BJ (cell line): ENCODE measurements around the gene SNX9. TPM values are rescaled to one million over a fixed set of nuclear protein-coding genes. Genes with fewer than 3 reads are reported as not detected.

Experiments used
- CTCF ChIA-PET: fragments of 350-600 bp; formaldehyde crosslinking; extraction: SDS; loops from one replicate; lab custom pipeline; 2021; ENCODE audit warnings: antibody characterized with exemption, inconsistent platforms; lab: Yijun Ruan, JAX
- POLR2A ChIA-PET: fragments of 300-600 bp; sonication (Branson Sonifier 250); formaldehyde crosslinking; extraction: SDS; loops from one replicate; lab custom pipeline; 2021; ENCODE audit warnings: antibody characterized with exemption; lab: Charles Lee
- DNase-seq: peaks from one replicate; pipeline ENCODE4 v3.0.0-alpha.2; 2011; ENCODE audit warnings: low read depth
- H3K27me3 ChIP-seq: 2 replicates; pipeline ENCODE4 v1.6.0; 2011; ENCODE audit warnings: low read length; ENCODE audit not compliant: control insufficient read depth, insufficient read depth
- H3K36me3 ChIP-seq: 2 replicates; pipeline ENCODE4 v1.5.1; 2011; ENCODE audit warnings: low read length; ENCODE audit not compliant: control insufficient read depth, insufficient read depth
- H3K4me3 ChIP-seq: 2 replicates; pipeline ENCODE4 v1.5.1; 2011; ENCODE audit warnings: low read depth, mild to moderate bottlenecking, control low read depth, low read length
- polyA plus RNA-seq: library from polyadenylated mRNA; depleted of rRNA; stranded (reverse); fragments of >200 nt; gene quantifications from 2 replicates; pipeline ENCODE4 v1.2.3, GENCODE V29; 2011
- TF ChIP-seq, protein P1 (sequence below): IDR thresholded peaks from 2 replicates; pipeline ENCODE4 v1.5.1; 2011; ENCODE audit warnings: low read depth, mild to moderate bottlenecking, control low read depth, inconsistent platforms, low read length, moderate library complexity; ENCODE audit not compliant: insufficient read depth

The SNX9 gene
- polyA plus RNA-seq, 1 experiment: 75.1 TPM

- POLR2A ChIA-PET: no interaction called here
- Histone ChIP-seq H3K27me3 (no peaks in the 10 kb centered on the region), H3K36me3 (no peaks in the 10 kb centered on the region), H3K4me3 (peak overlapping the region; percentile 19)
- CTCF ChIA-PET: interaction anchor here (2.1 kb wide), 1 partner anchor 117 kb away, joined by 10 read pairs; no protein-coding TSS in a partner anchor
- DNase-seq: peak; percentile 47
- TF ChIP-seq, protein P1, sequence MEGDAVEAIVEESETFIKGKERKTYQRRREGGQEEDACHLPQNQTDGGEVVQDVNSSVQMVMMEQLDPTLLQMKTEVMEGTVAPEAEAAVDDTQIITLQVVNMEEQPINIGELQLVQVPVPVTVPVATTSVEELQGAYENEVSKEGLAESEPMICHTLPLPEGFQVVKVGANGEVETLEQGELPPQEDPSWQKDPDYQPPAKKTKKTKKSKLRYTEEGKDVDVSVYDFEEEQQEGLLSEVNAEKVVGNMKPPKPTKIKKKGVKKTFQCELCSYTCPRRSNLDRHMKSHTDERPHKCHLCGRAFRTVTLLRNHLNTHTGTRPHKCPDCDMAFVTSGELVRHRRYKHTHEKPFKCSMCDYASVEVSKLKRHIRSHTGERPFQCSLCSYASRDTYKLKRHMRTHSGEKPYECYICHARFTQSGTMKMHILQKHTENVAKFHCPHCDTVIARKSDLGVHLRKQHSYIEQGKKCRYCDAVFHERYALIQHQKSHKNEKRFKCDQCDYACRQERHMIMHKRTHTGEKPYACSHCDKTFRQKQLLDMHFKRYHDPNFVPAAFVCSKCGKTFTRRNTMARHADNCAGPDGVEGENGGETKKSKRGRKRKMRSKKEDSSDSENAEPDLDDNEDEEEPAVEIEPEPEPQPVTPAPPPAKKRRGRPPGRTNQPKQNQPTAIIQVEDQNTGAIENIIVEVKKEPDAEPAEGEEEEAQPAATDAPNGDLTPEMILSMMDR: no peak
These were observed 131.4 kb downstream of the SNX9 start for GRCh38 chr6:157954150-157955117.

- Histone ChIP-seq H3K36me3 (no peaks in the 10 kb centered on the region), H3K27me3 (no peaks in the 10 kb centered on the region), H3K4me3 (no peak overlapping the region)
- TF ChIP-seq, protein P1: no peak
- ChIA-PET CTCF (interaction anchor here (1.2 kb wide), 1 partner anchor 116 kb away, joined by 3 read pairs; no protein-coding TSS in a partner anchor), POLR2A (no interaction called here)
- no peak for DNase-seq
These were observed 132.6 kb downstream of the SNX9 start for GRCh38 chr6:157955675-157956074.

DNA sequence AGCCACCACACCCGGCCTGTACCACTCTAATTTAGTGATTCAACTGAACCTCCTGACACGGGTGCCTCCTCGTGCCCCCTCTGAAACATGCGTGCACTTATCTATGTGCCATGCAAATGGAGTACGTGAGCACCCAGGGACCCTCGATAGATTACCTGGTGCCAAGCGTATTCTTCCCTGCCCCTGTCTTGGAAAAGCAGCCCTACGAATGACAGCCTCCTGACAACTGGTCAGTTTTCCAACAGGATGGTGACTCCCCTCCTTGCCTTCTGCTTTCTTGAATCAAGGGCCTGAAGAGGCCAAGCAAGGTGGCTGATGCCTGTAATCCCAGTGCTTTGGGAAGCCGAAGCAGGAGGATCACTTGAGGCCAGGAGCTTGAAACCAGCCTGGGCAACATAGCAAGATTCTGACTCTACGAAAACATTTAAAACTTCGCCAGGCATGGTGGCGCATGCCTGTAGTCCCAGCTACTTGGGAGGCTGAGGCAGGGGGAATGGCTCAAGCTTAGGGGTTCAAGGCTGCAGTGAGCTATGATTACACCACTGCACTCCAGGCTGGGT is 133.2 kb downstream of the SNX9 start:
- H3K4me3 ChIP-seq: no peak overlapping the region
- H3K27me3 ChIP-seq: no peaks in the 10 kb centered on the region
- ChIA-PET POLR2A (no interaction called here), CTCF (interaction anchor here (1.2 kb wide), 1 partner anchor 116 kb away, joined by 3 read pairs; no protein-coding TSS in a partner anchor)
- no peak for DNase-seq
- no peaks in the 10 kb centered on the region for H3K36me3 ChIP-seq
- TF ChIP-seq, protein P1: no peak

DNA sequence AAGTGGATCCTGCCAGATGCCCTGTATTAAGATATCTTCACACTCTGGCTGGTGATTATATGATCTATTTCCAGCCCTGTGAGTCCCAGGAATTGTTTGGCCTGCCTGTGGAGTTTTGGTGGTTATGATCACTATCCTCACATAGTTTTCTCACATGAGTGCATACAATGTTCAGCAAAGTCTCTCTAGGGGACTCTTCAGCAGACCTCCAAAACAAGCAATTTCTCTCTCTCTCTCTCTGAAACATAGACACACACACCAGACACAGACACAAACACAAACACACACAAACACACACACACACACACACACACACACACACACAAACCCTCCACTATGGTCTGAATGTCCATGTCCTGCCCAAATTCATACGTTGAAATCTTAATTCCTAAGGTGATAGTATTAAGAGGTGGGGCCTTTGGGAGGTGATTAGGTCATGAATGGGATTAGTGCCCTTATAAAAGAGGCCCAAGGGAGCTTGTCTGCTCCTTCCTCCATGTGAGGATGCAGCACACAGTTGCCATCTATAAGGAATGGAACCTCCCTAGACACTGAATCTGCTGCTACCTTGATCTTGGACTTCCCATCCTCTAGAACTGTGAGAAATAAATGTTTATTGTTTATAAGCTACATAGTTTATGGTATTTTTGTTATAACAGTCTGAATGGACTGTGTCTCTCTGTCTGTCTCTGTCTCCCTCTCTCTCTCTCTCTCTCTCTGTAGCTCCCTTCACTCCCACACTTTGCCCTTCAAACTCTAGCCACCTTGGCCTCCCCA is 136.6 kb downstream of the SNX9 start:
- H3K4me3 ChIP-seq: no peak overlapping the region
- POLR2A ChIA-PET: no interaction called here
- no peak for DNase-seq
- no peaks in the 10 kb centered on the region for H3K27me3 ChIP-seq
- no peaks in the 10 kb centered on the region; the same call in 1 of the 2 replicates for H3K36me3 ChIP-seq
- TF ChIP-seq, protein P1: no peak
- CTCF ChIA-PET: no interaction called here
